Mucosa of rectum (tissue), 2 donors: ENCODE results near the gene POLN.

Experiments
- H3K27ac ChIP-seq, 2 donors: one replicate each; pipeline ENCODE4 v1.7.0; 2013; ENCODE audit warnings: inconsistent platforms in 2 of 2, low read depth in 2 of 2, low read length in 2 of 2
- H3K27me3 ChIP-seq, 2 donors: one replicate each; pipeline ENCODE4 v1.7.0; 2013; ENCODE audit warnings: low read length in 2 of 2; ENCODE audit not compliant: control insufficient read depth in 2 of 2, insufficient read depth in 2 of 2
- H3K36me3 ChIP-seq, 2 donors: one replicate each; pipeline ENCODE4 v1.7.0; 2013; ENCODE audit warnings: low read length in 2 of 2; ENCODE audit not compliant: control insufficient read depth in 2 of 2, insufficient read depth in 2 of 2
- H3K4me1 ChIP-seq, 2 donors: one replicate each; pipeline ENCODE4 v1.7.0; 2013; ENCODE audit warnings: low read length in 2 of 2, mild to moderate bottlenecking in 1 of 2; ENCODE audit not compliant: control insufficient read depth in 2 of 2, insufficient read depth in 2 of 2
- H3K4me3 ChIP-seq, 2 donors: one replicate each; pipeline ENCODE4 v1.7.0; 2013; ENCODE audit warnings: low read length in 2 of 2
- H3K9ac ChIP-seq, 2 donors: one replicate each; pipeline ENCODE4 v1.7.0; 2013; ENCODE audit warnings: low read length in 2 of 2, low read depth in 1 of 2, mild to moderate bottlenecking in 1 of 2
- H3K9me3 ChIP-seq, 2 donors: one replicate each; pipeline ENCODE4 v1.7.0; 2013; ENCODE audit warnings: low read length in 2 of 2; ENCODE audit not compliant: control insufficient read depth in 2 of 2
- donor health status: healthy.
- donor health status: Normal muscosa, but diverticular disease.

POLN gene

GRCh38 chr4:2250357-2251072, 8.6 kb upstream of the POLN start:
- H3K9ac ChIP-seq, result no peak overlapping the region
- no peaks in the 10 kb centered on the region for H3K9me3 ChIP-seq
- no peak overlapping the region for H3K27ac ChIP-seq
- H3K4me1 ChIP-seq, result no peaks in the 10 kb centered on the region
- no peaks in the 10 kb centered on the region for H3K27me3 ChIP-seq
- no peak overlapping the region for H3K4me3 ChIP-seq
- peaks cover 38 to 56% of the 10 kb centered on the region in 2 donors for H3K36me3 ChIP-seq

- Histone ChIP-seq H3K4me1 (peaks cover 0 to 4% of the 10 kb centered on the region in 2 donors), H3K27ac (no peak overlapping the region), H3K4me3 (no peak overlapping the region), H3K9ac (no peak overlapping the region), H3K36me3 (peaks cover 32 to 50% of the 10 kb centered on the region in 2 donors), H3K27me3 (no peaks in the 10 kb centered on the region), H3K9me3 (no peaks in the 10 kb centered on the region)
These were observed 7.8 kb upstream of the POLN start for GRCh38 chr4:2249526-2250356.

GRCh38 chr4:2248821-2249261, 6.9 kb upstream of the POLN start:
- Histone ChIP-seq H3K36me3 (peaks cover 25 to 41% of the 10 kb centered on the region in 2 donors), H3K27me3 (no peaks in the 10 kb centered on the region), H3K9me3 (no peaks in the 10 kb centered on the region), H3K9ac (no peak overlapping the region), H3K4me1 (peaks cover 7 to 12% of the 10 kb centered on the region in 2 donors), H3K27ac (no peak overlapping the region), H3K4me3 (no peak overlapping the region)

- peaks cover 9 to 14% of the 10 kb centered on the region in 2 donors for H3K4me1 ChIP-seq
- no peak overlapping the region for H3K27ac ChIP-seq
- H3K36me3 ChIP-seq, result peaks cover 20 to 35% of the 10 kb centered on the region in 2 donors
- H3K4me3 ChIP-seq, result no peak overlapping the region
- no peaks in the 10 kb centered on the region for H3K27me3 ChIP-seq
- no peak overlapping the region for H3K9ac ChIP-seq
- no peaks in the 10 kb centered on the region for H3K9me3 ChIP-seq
These were observed 6.3 kb upstream of the POLN start for GRCh38 chr4:2248044-2248780.

GRCh38 chr4:2247128-2248043, 5.5 kb upstream of the POLN start:
- Histone ChIP-seq H3K36me3 (peaks cover 15 to 31% of the 10 kb centered on the region in 2 donors), H3K27ac (no peak overlapping the region)

GRCh38 chr4:2246384-2247127, 4.6 kb upstream of the POLN start:
- H3K27me3 ChIP-seq, result no peaks in the 10 kb centered on the region
- H3K4me1 ChIP-seq, result peaks cover 9 to 14% of the 10 kb centered on the region in 2 donors
- H3K27ac ChIP-seq, result no peak overlapping the region
- no peaks in the 10 kb centered on the region for H3K9me3 ChIP-seq
- H3K36me3 ChIP-seq, result peaks cover 15 to 27% of the 10 kb centered on the region in 2 donors
- no peak overlapping the region for H3K4me3 ChIP-seq
- H3K9ac ChIP-seq, result no peak overlapping the region

More at GRCh38 chr4:2247128-2248043, 5.5 kb upstream of the POLN start:
- H3K9ac ChIP-seq, result no peak overlapping the region
- H3K4me1 ChIP-seq, result peaks cover 9 to 14% of the 10 kb centered on the region in 2 donors
- no peaks in the 10 kb centered on the region for H3K9me3 ChIP-seq
- H3K27me3 ChIP-seq, result no peaks in the 10 kb centered on the region
- H3K4me3 ChIP-seq, result no peak overlapping the region

- Histone ChIP-seq H3K27ac (no peak overlapping the region), H3K27me3 (no peaks in the 10 kb centered on the region), H3K4me1 (peaks cover 12 to 19% of the 10 kb centered on the region in 2 donors), H3K9ac (no peak overlapping the region), H3K4me3 (no peak overlapping the region), H3K36me3 (peaks cover 14 to 21% of the 10 kb centered on the region in 2 donors), H3K9me3 (no peaks in the 10 kb centered on the region)
These were observed 3.9 kb upstream of the POLN start for GRCh38 chr4:2245787-2246275.

GRCh38 chr4:2245057-2245786, 3.3 kb upstream of the POLN start:
- H3K9me3 ChIP-seq, result no peaks in the 10 kb centered on the region
- no peak overlapping the region for H3K4me3 ChIP-seq
- H3K4me1 ChIP-seq, result peaks cover 17 to 25% of the 10 kb centered on the region in 2 donors
- no peak overlapping the region for H3K9ac ChIP-seq
- H3K36me3 ChIP-seq, result peaks cover 10 to 15% of the 10 kb centered on the region in 2 donors
- no peak overlapping the region for H3K27ac ChIP-seq
- H3K27me3 ChIP-seq, result no peaks in the 10 kb centered on the region
